Measurements from ENCODE around the gene ATL1. TPM values are rescaled to one million over a fixed set of nuclear protein-coding genes. Genes with fewer than 3 reads are reported as not detected.
"Not testable (repeated sequence)": the region's sequence is repeated elsewhere in the genome, so short reads cannot be mapped to it uniquely, and the experiment has no call there.

The ATL1 gene
- total and polyA plus RNA-seq, 2 of the 4 experiments (the other 2 are of a cell fraction): 6.0 to 12.2 TPM

DNA sequence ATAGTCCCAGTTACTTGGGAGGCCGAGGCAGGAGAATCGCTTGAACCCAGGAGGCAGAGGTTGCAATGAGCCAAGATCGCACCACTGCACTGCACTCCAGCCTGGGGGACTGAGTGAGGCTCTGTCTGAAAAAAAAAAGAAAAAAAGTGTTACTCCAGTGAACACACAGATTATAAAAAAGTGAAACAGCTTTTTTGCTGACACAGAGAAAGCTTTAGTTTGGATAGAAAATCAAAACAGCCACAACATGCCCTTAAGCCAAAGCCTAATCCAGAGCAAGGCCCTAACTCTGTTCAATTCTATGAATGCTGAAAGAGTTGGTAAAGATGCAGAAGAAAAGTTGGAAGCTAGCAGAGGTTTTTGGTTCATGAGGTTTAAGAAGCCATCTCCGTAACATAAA is 65.0 kb downstream of the ATL1 start:
- intact Hi-C loops (cut with micrococcal nuclease); in situ Hi-C loops (cut with MboI; ENCODE audit: low sequenced_read_pairs): not testable (repeated sequence)

More for the DNA sequence above, 65.0 kb downstream of the ATL1 start:
- H2BK15ac ChIP-seq (ENCODE audit: low read depth, low read length); H3K23ac ChIP-seq (ENCODE audit: low read depth, low read length); H3K4me1 ChIP-seq (ENCODE audit: control insufficient read depth, insufficient read depth, low read length); H2AK9ac ChIP-seq (replicated peaks; ENCODE audit: low read depth, low read length, poor library complexity); DNase-seq; H2AK5ac ChIP-seq (ENCODE audit: low read depth, low read length); H3K9me3 ChIP-seq (ENCODE audit: control insufficient read depth, insufficient read depth, low read length); ATAC-seq (ENCODE audit: low read depth); POLR2A ChIA-PET (ENCODE audit: unreplicated experiment); H4K20me1 ChIP-seq (ENCODE audit: insufficient read depth, low read length); H3K27me3 ChIP-seq (ENCODE audit: control insufficient read depth, insufficient read depth, low read length); H3K14ac ChIP-seq (replicated peaks; ENCODE audit: low read depth, low read length); H4K91ac ChIP-seq (ENCODE audit: insufficient read depth, low read depth, low read length); H4K5ac ChIP-seq (ENCODE audit: low read depth, low read length); BruUV-seq (replicated peaks); H3K4ac ChIP-seq (ENCODE audit: low read depth, low read length); H3K18ac ChIP-seq (ENCODE audit: low read depth, low read length); H3K4me3 ChIP-seq (ENCODE audit: insufficient read depth, low read depth, low read length); H2BK5ac ChIP-seq (ENCODE audit: low read depth, low read length, poor library complexity, severe bottlenecking); CTCF ChIA-PET; H3K4me2 ChIP-seq (ENCODE audit: low read depth, low read length); H3K9ac ChIP-seq (ENCODE audit: low read depth, low read length); H3K79me1 ChIP-seq (ENCODE audit: low read depth in 1 of 2, low read length in 2 of 2); H2BK120ac ChIP-seq (ENCODE audit: low read depth, low read length); H3K9me1 ChIP-seq (ENCODE audit: insufficient read depth, low read length); dilution Hi-C loops (cut with HindIII; ENCODE audit: low sequenced_read_pairs, unreplicated experiment); H3K36me3 ChIP-seq (ENCODE audit: control insufficient read depth, insufficient read depth, low read length); H2AFZ ChIP-seq (replicated peaks; ENCODE audit: low read length, poor library complexity); H2BK20ac ChIP-seq (ENCODE audit: low read depth, low read length); H3K56ac ChIP-seq (ENCODE audit: extremely low read depth, insufficient read depth, low read length); H4K8ac ChIP-seq (ENCODE audit: low read depth in 2 of 2, low read length in 2 of 2); H3K27ac ChIP-seq (ENCODE audit: insufficient read depth, low read length): not testable (repeated sequence)
- WGBS, 2 experiments (ENCODE audit: extremely low coverage in 2 of 2, insufficient read length in 1 of 2): 100% methylated on average over 3 of the region's 4 CpGs; no CpG with 5 or more reads in 1 of the 2 experiments
- TF ChIP-seq MAFK (IDR thresholded peaks at IDR 0.05; ENCODE audit: low read depth, low read length): peak; percentile 63

All from IMR-90 (cell line).